Frontal cortex (tissue), 4 donors: Measurements from ENCODE around the gene AJUBA. TPM values are rescaled to one million over a fixed set of nuclear protein-coding genes. Genes with fewer than 3 reads are reported as not detected.
"Not testable (repeated sequence)": the region's sequence is repeated elsewhere in the genome, so short reads cannot be mapped to it uniquely, and the experiment has no call there.

ENCODE experiments used
- DNase-seq, 2 donors: peaks; one replicate each; pipeline ENCODE4 v3.0.0; 2012; ENCODE audit warnings: low spot score in 2 of 2
- FAIRE-seq: peaks from 2 replicates; lab custom pipeline; 2012; peaks lifted over from hg19 to GRCh38; lab: Jason Lieb, UNC
- total RNA-seq: library from RNA; depleted of rRNA; stranded (reverse); fragments of >200 nt; gene quantifications from one replicate; pipeline ENCODE4 v1.2.3, GENCODE V29; 2014
- donor health status: control.
- donor health status: control.
- donor health status: control.

The AJUBA gene
- total RNA-seq, 1 donor from 2014 or later: 4.5 TPM

DNA sequence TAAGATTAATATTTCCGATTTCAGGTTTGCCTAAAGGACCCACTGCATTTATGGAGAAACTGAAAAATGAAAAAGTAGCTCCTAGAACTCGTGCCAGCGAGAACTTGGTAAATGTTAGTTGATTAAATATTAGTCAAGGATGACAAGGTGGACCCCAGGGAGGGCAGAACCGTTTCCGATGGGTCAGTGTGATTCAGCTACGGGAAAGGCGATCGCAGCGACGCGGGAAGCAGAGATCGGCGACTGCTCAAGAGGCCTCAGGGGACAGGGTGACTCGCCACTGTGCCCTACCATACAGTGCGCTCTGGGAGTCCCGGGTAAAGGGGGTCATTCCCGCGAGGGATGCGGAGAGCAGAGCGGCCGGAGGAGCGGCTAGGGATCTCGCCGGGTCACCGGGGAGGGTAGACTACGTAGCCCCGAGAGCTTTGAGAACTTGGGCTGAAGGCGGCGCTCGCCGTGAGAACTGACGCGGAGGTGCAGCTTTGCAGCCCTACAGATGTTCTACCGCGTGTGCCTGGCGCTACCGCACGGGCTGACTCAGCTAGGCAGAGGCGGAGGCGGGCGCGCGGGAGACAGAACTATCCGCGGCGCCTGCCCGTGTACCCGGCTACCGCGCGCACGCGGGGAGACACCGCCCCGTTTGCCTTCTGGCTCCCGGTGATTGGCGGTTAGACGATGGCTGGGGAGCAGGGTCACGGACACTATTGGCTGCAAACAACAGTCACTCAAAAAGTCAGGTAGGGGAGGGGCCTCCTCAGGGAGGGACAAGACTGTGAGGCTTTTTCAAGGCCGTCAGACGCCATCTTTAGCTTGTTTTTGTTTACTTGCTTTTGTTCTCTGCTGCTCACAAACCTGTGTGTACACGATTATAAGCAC lies 24.4 kb upstream of the AJUBA start:
- FAIRE-seq (peak; percentile 64), DNase-seq (peak; percentile 90 to 92)

DNA sequence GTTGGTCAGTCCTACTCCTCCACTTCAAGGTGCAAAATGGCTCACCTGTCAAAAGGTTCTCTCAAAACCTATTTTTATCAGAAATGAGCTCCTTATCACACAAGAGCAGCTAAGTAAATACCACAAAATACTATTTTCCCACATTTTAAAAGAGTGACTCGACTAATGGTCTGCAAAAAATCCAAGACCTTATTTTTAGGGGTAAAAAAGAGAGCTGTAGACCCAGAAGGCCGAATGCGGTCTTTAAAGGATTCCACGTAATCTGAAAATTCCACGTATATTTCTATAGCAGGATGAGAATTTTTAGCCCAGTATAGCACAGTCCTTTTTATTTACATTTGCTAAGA lies 23.8 kb upstream of the AJUBA start:
- no peak for DNase-seq
- FAIRE-seq: no peak

DNA sequence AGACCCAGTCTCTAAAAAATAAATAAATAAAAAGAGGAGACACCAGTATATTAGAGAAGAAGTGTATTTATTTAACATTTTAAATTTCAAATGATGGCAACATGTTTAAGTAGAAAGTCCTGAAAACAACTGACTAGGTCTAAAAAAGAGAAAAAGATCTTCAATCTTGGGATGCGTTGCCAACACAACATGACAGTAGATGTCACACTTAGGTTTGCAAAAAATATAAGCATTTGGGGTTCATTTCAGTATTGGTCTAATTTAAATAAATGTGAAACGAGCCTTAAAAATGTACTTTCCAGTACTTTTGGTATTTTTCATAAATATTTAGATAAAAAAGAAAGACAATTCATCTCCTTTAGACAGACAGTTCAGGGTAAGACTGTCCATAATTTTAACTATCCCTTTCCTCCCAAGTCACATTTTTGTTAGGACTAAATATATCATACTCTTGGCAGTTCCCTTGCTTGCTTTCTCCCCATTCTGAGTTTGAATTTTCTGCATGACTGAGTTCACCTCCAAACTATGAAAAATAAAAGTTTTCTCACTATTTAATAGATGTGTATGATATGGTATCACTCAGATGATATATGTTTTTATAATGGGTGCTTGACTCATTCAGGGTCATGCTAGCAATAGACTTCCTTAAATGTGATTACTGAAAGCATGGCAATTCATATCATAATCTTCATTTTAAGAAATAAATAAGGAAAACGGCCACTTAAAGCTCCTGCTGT lies 23.3 kb upstream of the AJUBA start:
- no peak for DNase-seq
- FAIRE-seq: no peak

DNA sequence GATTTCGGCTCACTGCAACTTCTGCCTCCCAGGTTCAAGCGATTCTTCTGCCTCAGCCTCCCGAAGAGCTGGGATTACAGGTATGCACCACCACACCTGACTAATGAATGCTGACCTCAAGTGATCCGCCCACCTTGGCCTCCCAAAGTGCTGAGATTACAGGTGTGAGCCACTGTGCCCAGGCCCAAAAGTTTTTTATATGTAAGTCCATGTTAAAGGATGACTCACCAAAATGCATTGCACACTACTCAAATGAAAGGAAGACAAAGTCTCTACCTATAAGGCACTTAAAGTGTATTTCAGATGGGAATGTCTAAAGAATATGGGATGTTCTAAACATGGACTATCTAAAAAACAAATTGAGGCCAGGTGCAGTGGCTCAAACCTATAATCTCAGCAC lies 21.9 kb upstream of the AJUBA start:
- DNase-seq, FAIRE-seq: not testable (repeated sequence)

DNA sequence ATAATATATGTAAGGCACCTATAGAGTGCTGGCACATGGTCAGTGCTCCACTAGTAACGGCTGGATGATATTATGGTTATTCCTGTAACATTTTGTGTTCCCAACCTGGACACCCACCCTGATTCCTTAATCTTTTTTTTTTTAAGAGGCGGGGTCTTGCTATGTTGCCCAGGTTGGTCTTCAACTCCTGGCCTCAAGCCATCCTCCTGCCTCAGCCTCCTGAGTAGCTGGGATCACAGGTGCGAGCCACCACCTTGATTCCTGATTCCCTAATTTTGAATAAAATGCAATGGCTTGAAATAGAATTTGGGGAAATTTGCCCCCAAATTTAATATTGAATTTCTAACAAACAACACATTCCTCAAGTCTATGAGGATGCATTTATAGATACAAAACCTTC lies 20.2 kb upstream of the AJUBA start:
- DNase-seq: no peak
- FAIRE-seq: no peak

DNA sequence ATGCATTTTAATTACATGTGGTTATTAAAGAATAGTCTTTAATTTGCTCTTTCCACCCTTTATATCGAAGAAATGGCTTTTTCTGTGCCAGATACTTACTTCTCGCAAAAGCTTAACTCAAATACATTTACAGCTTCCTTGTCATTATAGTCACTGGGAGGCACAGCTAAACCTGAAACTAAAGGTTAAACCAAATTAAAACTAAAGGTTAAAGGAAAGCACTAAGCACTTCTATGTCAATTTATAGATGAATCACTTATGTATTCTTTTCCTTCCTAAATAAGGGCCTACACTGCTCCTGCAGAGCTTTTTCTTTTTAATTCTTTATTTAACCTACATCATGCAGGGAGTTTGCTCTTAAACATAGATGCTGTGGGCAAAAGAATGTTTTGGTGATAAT lies 18.5 kb upstream of the AJUBA start:
- no peak for DNase-seq
- no peak for FAIRE-seq

DNA sequence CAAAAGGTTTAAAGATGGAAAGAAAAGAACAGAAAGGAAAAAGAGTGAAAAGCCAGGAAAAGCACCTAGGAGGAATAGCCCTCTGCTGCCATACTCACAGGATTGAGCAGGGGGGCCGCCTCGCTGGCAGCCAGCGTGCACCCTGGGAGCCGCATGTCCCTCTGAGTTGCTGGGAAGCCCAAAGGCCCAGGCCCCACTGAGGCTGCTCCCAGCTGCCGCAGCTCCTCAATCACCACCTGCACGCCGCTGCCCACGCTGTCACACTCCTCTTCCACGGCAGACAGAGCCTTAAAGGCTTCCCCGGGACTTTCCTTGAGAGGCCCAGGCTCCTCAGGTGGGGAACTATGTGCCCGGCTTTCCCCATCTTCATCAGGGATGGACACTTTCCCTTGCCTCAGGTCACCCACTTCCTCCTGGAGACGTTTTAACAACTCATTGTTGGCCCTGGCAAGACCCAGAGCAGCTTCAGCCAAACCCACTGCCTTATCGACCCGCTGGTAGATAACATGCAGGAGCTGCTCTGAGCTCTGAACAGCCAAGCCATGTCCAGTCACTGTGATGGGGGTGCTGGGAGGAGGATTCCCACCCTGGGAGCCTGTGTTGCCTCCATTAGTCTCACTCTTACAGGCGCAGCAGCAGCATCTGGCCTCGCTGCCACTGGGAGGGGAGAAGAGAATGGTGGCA lies 16.1 kb upstream of the AJUBA start:
- FAIRE-seq (no peak), DNase-seq (no peak)

DNA sequence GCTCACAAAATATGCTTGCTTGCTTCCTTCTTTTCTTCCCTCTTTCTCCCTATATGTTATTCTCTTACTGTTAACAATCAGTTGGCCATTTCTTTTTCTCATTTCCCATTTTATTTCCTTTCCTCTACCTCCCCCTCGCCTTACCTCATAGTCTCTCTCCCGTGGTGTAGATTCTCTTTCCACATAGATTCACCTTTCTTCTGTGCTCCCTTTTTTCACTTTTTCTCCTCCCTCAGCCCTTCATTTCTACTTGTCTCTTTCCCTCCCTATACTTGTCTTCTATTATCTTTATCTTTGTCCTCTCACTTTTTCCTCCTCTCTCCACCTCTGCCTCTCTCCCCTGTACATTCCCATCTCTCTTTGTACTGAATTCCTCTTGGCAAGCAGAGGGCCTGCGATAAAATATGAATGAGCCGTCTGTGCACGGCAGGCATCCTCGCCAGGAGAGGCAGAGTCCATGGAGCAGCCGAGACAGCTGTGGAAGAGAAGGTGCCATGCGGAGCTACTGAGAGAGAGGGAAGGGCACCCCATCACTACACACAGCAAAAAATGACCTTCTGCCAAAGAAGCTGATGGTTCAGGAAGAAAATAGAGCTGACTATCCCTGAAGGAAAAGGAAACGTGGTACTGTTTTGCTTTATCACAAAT lies 15.4 kb upstream of the AJUBA start:
- no peak for FAIRE-seq
- DNase-seq: no peak

DNA sequence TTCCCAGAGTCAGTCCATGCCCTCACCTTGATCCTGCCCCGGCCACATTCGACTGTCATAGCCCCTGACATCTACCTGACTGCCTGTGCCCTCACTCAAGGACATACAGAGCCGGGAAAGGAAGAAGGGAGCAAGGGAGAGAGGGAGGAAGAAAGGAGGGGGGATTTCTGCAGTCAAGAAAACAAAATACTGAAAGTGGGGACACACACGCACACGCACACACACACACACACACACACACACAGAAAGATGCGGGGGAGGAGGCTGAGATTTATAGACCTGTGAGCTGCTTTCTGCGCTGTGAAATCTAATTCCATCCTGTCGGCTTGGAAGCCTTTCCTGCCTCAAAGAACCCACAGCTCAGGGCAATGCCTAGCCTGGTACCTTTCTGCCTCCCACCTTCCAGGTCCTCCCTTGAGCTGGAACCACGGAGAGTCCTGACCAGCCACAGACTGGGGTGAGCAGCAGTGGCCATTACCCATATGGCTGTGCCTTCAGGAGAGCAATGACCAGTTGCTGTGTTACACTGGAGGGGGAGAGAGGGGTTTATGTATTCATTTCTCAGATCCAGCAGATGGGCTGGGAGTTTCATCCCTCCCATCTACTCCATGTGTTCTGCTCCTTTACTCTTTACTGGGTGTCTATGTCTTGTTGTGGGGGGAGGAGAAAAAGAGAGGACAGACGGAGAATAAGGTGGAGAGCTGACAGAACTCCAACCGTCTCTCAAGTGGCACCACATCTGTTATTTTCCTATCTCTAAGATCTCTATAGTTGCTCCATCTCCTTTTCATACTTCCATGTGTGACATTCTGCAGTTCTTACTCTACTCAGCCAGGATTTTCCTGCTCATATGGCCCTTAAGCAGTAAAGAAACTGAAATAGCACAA lies 14.7 kb upstream of the AJUBA start:
- FAIRE-seq: no peak
- no peak for DNase-seq

DNA sequence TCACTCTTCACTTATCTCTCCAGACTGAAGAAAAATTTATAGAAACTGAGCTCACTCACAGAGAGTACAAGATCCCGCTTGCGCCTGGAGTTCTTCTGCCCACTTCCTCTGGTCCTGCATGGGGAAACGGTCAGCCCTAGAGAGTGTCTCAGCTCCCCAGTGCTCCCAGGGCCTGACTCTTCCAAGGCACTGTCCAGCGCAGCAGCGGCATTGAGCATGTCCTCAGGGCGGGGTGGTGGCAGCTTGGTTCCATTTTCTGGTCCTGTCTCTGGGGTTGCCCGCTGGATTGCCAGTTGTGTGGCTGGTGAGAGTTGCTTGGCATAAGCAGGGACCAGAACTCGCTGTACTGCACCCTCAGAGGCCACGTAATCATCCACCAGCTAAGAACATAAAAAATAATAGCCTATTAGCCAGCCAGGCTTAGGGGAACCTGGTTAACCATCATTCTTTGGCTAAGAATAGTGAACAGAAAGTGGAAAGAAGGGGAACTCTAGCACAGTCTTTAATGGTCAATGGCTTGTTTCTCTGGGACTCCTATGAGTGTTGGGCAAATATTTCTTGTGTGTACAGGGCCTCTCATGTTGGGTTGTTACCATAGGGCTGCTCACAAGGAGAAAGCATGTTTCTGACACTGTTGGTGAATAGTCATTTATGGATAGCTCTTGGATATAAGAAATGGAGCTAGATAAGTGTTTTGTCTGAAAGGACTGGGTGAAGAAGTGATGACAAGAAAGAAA lies 13.7 kb upstream of the AJUBA start:
- FAIRE-seq (no peak), DNase-seq (no peak)

DNA sequence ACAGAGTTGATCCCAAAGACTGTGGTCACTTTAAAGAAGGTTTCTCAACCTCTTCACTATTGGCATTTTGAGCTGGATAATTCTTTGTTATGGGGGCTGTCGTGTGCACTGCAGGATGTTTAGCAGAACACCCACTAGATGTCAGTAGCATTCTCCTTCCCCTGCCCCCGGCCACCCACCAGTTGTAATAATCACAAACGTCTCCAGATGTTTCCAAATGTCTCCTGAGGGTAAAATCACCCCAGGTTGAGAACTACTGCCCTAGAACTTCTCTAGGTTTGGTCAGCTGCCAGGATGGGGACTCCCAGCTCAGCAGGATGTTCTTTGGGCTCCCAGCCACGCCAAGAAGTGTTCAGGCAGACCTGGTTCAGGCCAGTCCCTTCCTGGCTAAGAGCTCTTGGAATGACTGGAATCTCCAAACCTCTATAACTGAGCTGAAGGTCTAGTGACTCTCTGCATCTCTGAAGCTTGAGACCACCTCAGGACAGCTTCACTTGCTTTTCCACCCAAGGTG lies 12.5 kb upstream of the AJUBA start:
- FAIRE-seq (no peak), DNase-seq (no peak)

DNA sequence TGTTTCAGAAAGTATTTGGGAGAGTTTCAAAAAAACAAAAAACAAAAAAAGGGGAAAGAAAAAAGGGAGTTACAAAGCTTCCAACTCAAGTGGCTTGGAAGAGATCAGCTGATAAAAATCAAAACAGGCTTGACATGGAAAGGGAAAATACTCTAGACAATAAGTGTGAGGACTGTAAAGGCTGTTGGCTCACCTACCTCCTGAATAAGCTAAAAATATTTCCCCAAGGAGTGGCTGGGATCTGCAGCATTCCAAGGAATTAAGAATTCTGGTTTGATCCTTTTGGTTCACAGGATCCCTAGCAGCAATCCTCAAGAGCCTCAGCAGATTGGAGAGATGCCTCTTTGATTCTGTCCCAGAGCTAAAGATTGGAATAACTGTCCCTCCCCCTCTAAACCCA lies 11.2 kb upstream of the AJUBA start:
- DNase-seq (no peak), FAIRE-seq (no peak)

DNA sequence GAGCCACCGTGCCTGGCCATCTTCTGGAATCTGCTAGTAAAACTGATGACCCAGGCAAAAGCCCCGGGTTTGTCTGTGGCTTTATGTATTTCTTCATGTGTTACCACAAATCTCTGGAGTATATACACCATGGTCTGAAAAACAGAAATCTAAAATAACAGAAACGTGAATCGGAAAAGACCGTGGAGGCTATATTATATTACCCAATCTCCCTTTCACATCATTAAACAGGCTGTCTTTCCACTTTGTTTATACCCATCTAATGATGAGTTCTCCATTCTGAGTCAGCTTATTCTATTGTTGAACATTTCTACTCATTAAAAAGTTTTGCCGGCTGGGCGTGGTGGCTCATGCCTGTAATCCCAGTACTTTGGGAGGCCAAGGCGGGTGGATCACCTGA lies 9.5 kb upstream of the AJUBA start:
- DNase-seq (no peak), FAIRE-seq (no peak)

DNA sequence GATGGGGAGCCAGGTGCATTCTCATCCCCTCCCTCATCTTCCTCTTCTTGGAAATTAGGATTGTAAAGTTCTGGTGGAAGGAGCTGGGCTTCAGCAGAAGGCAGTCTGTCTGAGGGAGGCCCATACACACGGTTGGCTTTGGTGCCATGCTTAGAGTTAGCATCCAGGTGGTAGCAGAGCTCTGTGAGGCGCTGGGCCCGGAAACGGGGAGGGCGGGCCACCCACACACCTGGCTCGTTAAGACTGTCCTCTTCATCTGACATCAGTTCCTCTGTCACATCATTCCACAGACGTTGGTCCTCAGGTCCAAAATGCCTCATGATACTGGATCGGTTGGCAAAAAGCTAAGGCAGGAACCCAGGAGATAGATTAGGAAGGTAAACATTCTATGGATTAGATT lies 4.9 kb upstream of the AJUBA start:
- no peak for FAIRE-seq
- DNase-seq: no peak

DNA sequence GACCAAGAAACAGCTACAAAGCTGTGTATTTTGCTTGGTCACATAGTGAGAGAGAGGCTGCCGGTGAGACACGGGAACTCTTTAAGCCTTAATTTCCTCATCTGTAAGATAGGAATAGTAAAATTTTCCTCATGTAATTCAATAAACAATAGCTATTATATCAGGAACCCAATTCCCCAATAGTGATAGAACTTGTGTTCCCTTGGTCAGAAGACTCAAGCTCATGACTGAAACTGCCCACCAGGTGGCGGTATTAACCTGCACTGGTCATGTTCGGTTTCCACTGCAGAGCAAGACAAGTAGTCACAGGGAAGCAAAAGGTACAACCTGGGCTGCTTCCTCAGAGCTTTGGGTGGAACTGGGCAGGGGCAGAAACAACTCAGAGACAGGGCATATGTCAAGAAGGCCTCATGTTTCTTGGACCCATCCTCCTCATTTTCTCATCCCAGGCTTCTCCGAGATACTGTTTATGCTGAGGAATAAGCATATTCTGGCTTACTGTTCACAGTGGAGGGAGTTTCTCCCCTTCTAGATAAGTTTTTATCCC lies 4.2 kb upstream of the AJUBA start:
- DNase-seq (peak; percentile 78 to 85), FAIRE-seq (no peak)

DNA sequence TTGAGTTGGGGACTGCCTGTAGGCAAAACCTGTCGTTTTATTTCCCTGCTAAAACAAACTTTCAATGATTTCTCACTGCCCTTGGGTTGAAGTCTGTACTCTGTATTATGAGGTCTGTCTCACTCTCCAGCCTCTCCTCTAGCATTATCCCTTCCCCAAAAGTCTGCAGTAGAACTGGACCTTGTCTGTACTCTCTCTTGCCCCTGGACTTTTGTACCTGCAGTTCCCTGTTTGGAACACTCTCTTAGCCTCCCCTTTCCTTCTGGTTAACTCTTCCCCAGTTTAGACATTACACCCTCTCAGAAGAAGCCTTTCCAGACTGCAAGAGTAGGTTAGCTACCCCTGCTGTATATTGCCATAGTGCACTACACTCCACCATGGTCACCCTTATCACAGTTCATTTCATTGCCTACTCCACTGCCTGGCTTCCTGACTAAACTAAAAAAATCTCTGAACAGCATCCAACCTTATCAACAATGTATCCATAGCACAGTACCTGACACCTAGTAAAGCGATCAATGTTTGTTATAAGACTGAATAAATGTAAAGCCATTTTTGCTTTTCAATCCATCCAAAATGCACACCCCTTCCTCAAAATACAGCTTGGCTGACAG lies 3.6 kb upstream of the AJUBA start:
- DNase-seq: no peak
- no peak for FAIRE-seq

DNA sequence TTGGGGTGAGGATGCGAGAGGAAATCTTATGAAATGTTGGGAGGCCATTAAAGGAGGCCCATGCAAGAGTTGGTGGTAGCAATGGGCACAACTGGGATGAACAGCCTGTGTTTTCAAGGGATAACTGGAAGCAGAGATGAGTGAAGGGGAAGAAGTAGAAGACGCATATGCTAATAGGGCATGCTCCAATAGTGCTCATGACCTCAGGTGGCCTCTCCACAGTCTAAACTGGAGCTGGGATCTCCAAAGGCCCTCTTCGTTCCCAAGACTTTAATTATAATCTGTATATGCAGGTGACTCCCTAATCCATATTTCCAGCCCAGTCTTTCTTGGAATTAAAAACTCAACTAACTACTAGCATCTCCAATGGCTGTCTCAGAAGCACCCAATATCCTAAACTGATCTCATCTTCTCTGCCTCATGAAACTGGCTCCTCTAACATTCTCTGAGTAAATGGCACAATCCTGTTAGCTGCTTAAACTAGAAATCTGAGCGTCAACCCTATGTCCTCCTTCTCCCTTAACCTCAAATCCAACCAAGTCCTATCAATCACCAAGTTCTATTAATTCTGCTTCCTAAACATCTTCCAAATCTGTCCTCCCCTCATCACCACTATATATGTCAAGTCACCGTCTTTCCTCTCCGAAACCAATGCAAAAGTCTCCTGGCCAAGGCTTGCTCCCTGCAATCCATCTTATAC lies 2.8 kb upstream of the AJUBA start:
- DNase-seq (no peak), FAIRE-seq (no peak)
